HepG2 (cell line): Measurements from ENCODE around the gene SLCO4A1. TPM values are rescaled to one million over a fixed set of nuclear protein-coding genes. Genes with fewer than 3 reads are reported as not detected.
A peak's percentile ranks its signal among the peaks of the same experiment; 100 is the strongest.

Experiments used
- AGO1 ChIP-seq: fragments of 200-400 bp; formaldehyde crosslinking; IDR thresholded peaks from 2 replicates; pipeline ENCODE4 v1.6.1; 2017; ENCODE audit warnings: mild to moderate bottlenecking, low read depth, low read length, moderate library complexity; ENCODE audit not compliant: poor library complexity, severe bottlenecking
- GATAD2A ChIP-seq: IDR thresholded peaks from 2 replicates; pipeline ENCODE4 v1.6.1; 2016
- LBX2 ChIP-seq: sonication (generic); formaldehyde crosslinking; IDR thresholded peaks from 2 replicates; pipeline ENCODE4 v1.5.0; 2020; ENCODE audit warnings: missing genetic modification reagents, mild to moderate bottlenecking, borderline replicate concordance
- NFE2L1 ChIP-seq: sonication (generic); formaldehyde crosslinking; IDR thresholded peaks from 2 replicates; pipeline ENCODE4 v1.4.0; 2020; ENCODE audit warnings: missing genetic modification reagents, mild to moderate bottlenecking, borderline replicate concordance
- SALL2 ChIP-seq: sonication (generic); formaldehyde crosslinking; IDR thresholded peaks from 2 replicates; pipeline ENCODE4 v1.8.1; 2023; ENCODE audit warnings: mild to moderate bottlenecking, missing genetic modification reagents, inconsistent platforms
- SP1 ChIP-seq, 2 experiments: fragments of 450-650 bp in 1 of 2; sonication (generic) in 1 of 2; formaldehyde crosslinking in 1 of 2; IDR thresholded peaks; 2 replicates each; pipeline versions ENCODE4 v1.4.0 to v1.6.1; 2016 to 2020; ENCODE audit warnings: missing genetic modification reagents in 1 of 2
- TAF15 ChIP-seq: fragments of 200-400 bp; formaldehyde crosslinking; IDR thresholded peaks from one replicate; pipeline ENCODE4 v1.6.1; 2018; ENCODE audit warnings: mild to moderate bottlenecking, low read depth, low read length; ENCODE audit not compliant: poor library complexity, severe bottlenecking
- TARDBP ChIP-seq: sonication (generic); formaldehyde crosslinking; IDR thresholded peaks from 2 replicates; pipeline ENCODE4 v1.8.0; 2022; ENCODE audit warnings: mild to moderate bottlenecking, missing genetic modification reagents
- TEF ChIP-seq: sonication (generic); formaldehyde crosslinking; IDR thresholded peaks from 2 replicates; pipeline ENCODE4 v1.5.0; 2020; ENCODE audit warnings: missing genetic modification reagents
- TOE1 ChIP-seq: sonication (generic); formaldehyde crosslinking; IDR thresholded peaks from 2 replicates; pipeline ENCODE4 v1.4.0; 2020; ENCODE audit warnings: mild to moderate bottlenecking, missing genetic modification reagents
- YEATS4 ChIP-seq: sonication (generic); formaldehyde crosslinking; IDR thresholded peaks from 2 replicates; pipeline ENCODE4 v1.4.0; 2020; ENCODE audit warnings: missing genetic modification reagents, borderline replicate concordance
- ZNF142 ChIP-seq: sonication (generic); formaldehyde crosslinking; IDR thresholded peaks from 2 replicates; pipeline ENCODE4 v1.4.0; 2020; ENCODE audit warnings: missing genetic modification reagents
- ZNF232 ChIP-seq: sonication (generic); formaldehyde crosslinking; IDR thresholded peaks from 2 replicates; pipeline ENCODE4 v1.4.0; 2020; ENCODE audit warnings: missing genetic modification reagents, borderline replicate concordance
- ZNF274 ChIP-seq: sonication (generic); formaldehyde crosslinking; IDR thresholded peaks from 2 replicates; pipeline ENCODE4 v1.5.1; 2020; ENCODE audit warnings: mild to moderate bottlenecking, missing genetic modification reagents
- ZNF280D ChIP-seq: sonication (generic); formaldehyde crosslinking; IDR thresholded peaks from 2 replicates; pipeline ENCODE4 v1.5.1; 2020; ENCODE audit warnings: mild to moderate bottlenecking, missing genetic modification reagents
- ZNF75D ChIP-seq: sonication (generic); formaldehyde crosslinking; IDR thresholded peaks from 2 replicates; pipeline ENCODE4 v1.8.1; 2023; ENCODE audit warnings: missing genetic modification reagents, mild to moderate bottlenecking, borderline replicate concordance
- polyA plus RNA-seq, 8 experiments: library from polyadenylated mRNA; depleted of rRNA in 3 of 8; stranded (reverse) in 7 of 8; unstranded in 1 of 8; fragments of >200 nt; fragmentation: Illumina TruSeq in 4 of 8; extraction: Trizol in 4 of 8; gene quantifications; 2 replicates each; pipeline versions ENCODE4 v1.2.1 to v1.2.3, GENCODE V29; 2011 to 2016; ENCODE audit warnings: low read depth in 4 of 8, missing spikeins in 1 of 8, mixed read lengths in 1 of 8; ENCODE audit not compliant: insufficient read depth in 1 of 8
- total RNA-seq, 5 experiments: library from RNA; depleted of rRNA; stranded (reverse); fragments of >200 nt; fragmentation: Illumina TruSeq; extraction: Trizol; gene quantifications; 2 replicates each; pipeline ENCODE4 v1.2.3, GENCODE V29; 2016; ENCODE audit warnings: low read depth in 1 of 5

SLCO4A1 gene
- total and polyA plus RNA-seq, 2 of the 13 experiments (the other 11 are each of a cell fraction or from before 2014, with no cell fraction given): 55.5 to 112 TPM

GRCh38 chr20:62652041-62652893 lies 10.0 kb downstream of the SLCO4A1 start (continued):
- 0 out of 2 replicates have a peak, but pooled peaks have one; percentile 45 for TF ChIP-seq ZNF142 (CRISPR knock-in tag)
- TF ChIP-seq TARDBP (CRISPR knock-in tag): peak; percentile 84
- TF ChIP-seq ZNF274 (CRISPR knock-in tag): peak; percentile 45; the same call in 1 of the 2 replicates
- no peak for TF ChIP-seq TOE1 (CRISPR knock-in tag)
- no peak for TF ChIP-seq ZNF75D (CRISPR knock-in tag)
- TF ChIP-seq TAF15: no peak
- peak; percentile 62; the same call in 1 of the 2 replicates for TF ChIP-seq YEATS4
- no peak for TF ChIP-seq TEF (CRISPR knock-in tag)
- no peak for TF ChIP-seq LBX2 (CRISPR knock-in tag)
- no peak for TF ChIP-seq NFE2L1 (CRISPR knock-in tag)
- no peak for TF ChIP-seq SP1 (IDR thresholded peaks at IDR 0.05)
- peak; percentile 50; the same call in 1 of the 2 replicates for TF ChIP-seq SP1 (CRISPR knock-in tag; IDR thresholded peaks at IDR 0.05)
- peak; percentile 97 for TF ChIP-seq GATAD2A (CRISPR knock-in tag)
- 0 out of 2 replicates have a peak, but pooled peaks have one; percentile 12 for TF ChIP-seq ZNF280D
- peak; percentile 66 for TF ChIP-seq ZNF232 (CRISPR knock-in tag)
- no peak for TF ChIP-seq SALL2
- no peak for TF ChIP-seq AGO1
